CD4-positive, alpha-beta T cell (primary cell): ENCODE data around the gene GSS. TPM values are rescaled to one million over a fixed set of nuclear protein-coding genes. Genes with fewer than 3 reads are reported as not detected.

Experiments used
- ATAC-seq: fragments of 200-7000 bp; cut with Tn5 transposase; one replicate; pipeline ENCODE4 v1.10.0; 2022; ENCODE audit warnings: mild to moderate bottlenecking; ENCODE audit not compliant: poor library complexity
- CTCF ChIA-PET: fragments of 350-600 bp; sonication (Branson Sonifier 250); formaldehyde crosslinking; loops from one replicate; lab custom pipeline; 2021; ENCODE audit warnings: antibody characterized with exemption, inconsistent platforms; lab: Charles Lee
- POLR2A ChIA-PET: fragments of 350-600 bp; sonication (Branson Sonifier 250); formaldehyde crosslinking; loops from one replicate; lab custom pipeline; 2021; ENCODE audit warnings: antibody characterized with exemption, inconsistent platforms; lab: Charles Lee
- DNase-seq, 14 experiments: peaks; one replicate each; pipeline ENCODE4 v3.0.0-alpha.2; 2013 to 2020; ENCODE audit warnings: mixed read lengths in 2 of 14
- H3K27ac ChIP-seq, 2 donors: one replicate each; pipeline versions ENCODE4 v1.5.1 to v1.7.0; 2013; ENCODE audit warnings: low read length in 2 of 2, low read depth in 1 of 2, mild to moderate bottlenecking in 1 of 2
- H3K27me3 ChIP-seq, 2 experiments: 1 replicate in 1 of 2; 2 replicates in 1 of 2; pipeline versions ENCODE4 v1.6.1 to v1.7.0; 2013; ENCODE audit warnings: low read length in 2 of 2, control low read depth in 1 of 2, mild to moderate bottlenecking in 1 of 2, moderate library complexity in 1 of 2; ENCODE audit not compliant: insufficient read depth in 2 of 2, control insufficient read depth in 1 of 2
- H3K36me3 ChIP-seq: one replicate; pipeline ENCODE4 v1.6.1; 2013; ENCODE audit warnings: low read length, control low read depth; ENCODE audit not compliant: insufficient read depth
- H3K4me1 ChIP-seq: one replicate; pipeline ENCODE4 v1.6.1; 2013; ENCODE audit warnings: low read length, control low read depth; ENCODE audit not compliant: insufficient read depth
- H3K4me3 ChIP-seq: one replicate; pipeline ENCODE4 v1.5.1; 2013; ENCODE audit warnings: mild to moderate bottlenecking, low read length, moderate library complexity
- H3K9me3 ChIP-seq, 2 experiments: 1 replicate in 1 of 2; 2 replicates in 1 of 2; pipeline versions ENCODE4 v1.6.1 to v1.7.0; 2013; ENCODE audit warnings: low read length in 2 of 2, mild to moderate bottlenecking in 2 of 2, control low read depth in 1 of 2, moderate library complexity in 1 of 2; ENCODE audit not compliant: control insufficient read depth in 1 of 2, insufficient read depth in 1 of 2
- H3K27ac Mint-ChIP-seq: one replicate; pipeline ENCODE4 v1.8.0; 2020; ENCODE audit warnings: mixed read lengths
- H3K27me3 Mint-ChIP-seq: one replicate; pipeline ENCODE4 v1.8.0; 2021; ENCODE audit warnings: mixed read lengths
- H3K36me3 Mint-ChIP-seq: one replicate; pipeline ENCODE4 v1.8.0; 2021; ENCODE audit warnings: low read depth, mixed read lengths
- H3K4me1 Mint-ChIP-seq: one replicate; pipeline ENCODE4 v1.8.0; 2021; ENCODE audit warnings: low read depth, mixed read lengths
- H3K4me3 Mint-ChIP-seq: one replicate; pipeline ENCODE4 v1.8.0; 2020; ENCODE audit warnings: mild to moderate bottlenecking, mixed read lengths
- H3K9me3 Mint-ChIP-seq: one replicate; pipeline ENCODE4 v1.8.0; 2020; ENCODE audit warnings: mixed read lengths
- CTCF ChIP-seq: fragments of 200-600 bp; IDR thresholded peaks from one replicate; pipeline ENCODE4 v1.8.0; 2022; ENCODE audit warnings: antibody characterized with exemption, mild to moderate bottlenecking
- intact Hi-C, 2 experiments: fragments of 100-400 bp; cut with DNase I in 1 of 2; cut with micrococcal nuclease in 1 of 2; formaldehyde crosslinking; loops; one replicate each; pipeline versions ENCODE4 v1.15.1 to v1.9.0; 2023 to 2025; cut with DNase I, micrococcal nuclease
- total RNA-seq, 174 experiments: library from RNA in 2 of 174; stranded (reverse) in 2 of 174; gene quantifications; one replicate each; pipeline ENCODE4 v1.2.3 and lab custom pipeline; 2021 to 2026

The GSS gene
- total RNA-seq, 2 experiments from 2014 or later, result 24.3 to 24.7 TPM

DNA sequence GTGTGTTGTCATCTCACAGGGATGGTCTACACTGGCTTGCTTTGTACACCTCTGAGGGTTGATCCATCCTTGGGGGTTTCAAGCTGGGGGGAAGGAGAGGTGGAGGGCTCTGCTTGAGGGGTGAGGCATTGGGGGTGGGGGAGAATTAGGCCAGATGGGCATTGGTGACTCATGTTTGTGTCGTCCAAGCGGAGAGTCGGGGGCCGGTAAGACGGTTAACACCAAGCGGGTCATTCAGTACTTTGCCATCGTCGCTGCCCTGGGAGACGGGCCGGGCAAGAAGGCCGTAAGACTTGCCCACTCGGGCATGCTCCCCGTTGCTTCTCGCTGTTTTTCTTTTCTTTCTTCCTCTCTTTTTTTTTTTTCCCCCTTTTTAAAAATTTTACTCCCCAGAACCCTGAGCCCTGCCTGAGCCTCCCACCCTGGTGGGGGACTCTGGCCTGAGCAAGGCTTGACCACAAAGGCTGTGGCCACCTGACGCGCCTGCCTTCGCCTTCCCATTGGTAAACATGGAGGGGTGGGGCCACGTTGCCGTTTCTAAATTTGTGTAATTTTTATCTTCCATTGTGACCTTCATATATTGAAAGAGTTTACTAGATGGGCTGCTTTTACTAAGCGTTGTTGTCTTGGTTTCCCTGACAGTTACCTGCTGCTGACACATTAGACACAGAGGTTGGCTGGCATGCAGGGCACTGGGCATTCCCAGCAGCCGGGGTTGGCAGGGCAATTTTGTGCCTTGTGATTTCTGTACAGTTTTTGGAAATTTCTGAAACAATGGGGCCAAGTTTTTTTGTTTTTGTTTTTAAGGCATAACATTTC lies 26.9 kb upstream of the GSS start:
- Histone ChIP-seq H3K36me3 (no peaks in the 10 kb centered on the region), H3K27me3 (peaks cover 11 to 18% of the 10 kb centered on the region in 2 experiments), H3K27ac (no peak overlapping the region), H3K4me3 (no peak overlapping the region), H3K9me3 (peaks cover 0 to 5% of the 10 kb centered on the region in 2 experiments), H3K4me1 (no peaks in the 10 kb centered on the region)
- CTCF ChIA-PET, result interaction anchor here (0.5 kb wide), 1 partner anchor 141 kb away, joined by 7 read pairs; no protein-coding TSS in a partner anchor
- DNase-seq (no peak), ATAC-seq (no peak)
- H3K9me3 Mint-ChIP-seq, result no peaks in the 10 kb centered on the region
- H3K27ac Mint-ChIP-seq, result no peak overlapping the region
- no peak overlapping the region for H3K4me3 Mint-ChIP-seq
- H3K27me3 Mint-ChIP-seq, result peaks cover 42% of the 10 kb centered on the region
- intact Hi-C loops, result no loop called here
- H3K4me1 Mint-ChIP-seq, result no peaks in the 10 kb centered on the region
- POLR2A ChIA-PET, result no interaction called here
- no peak for TF ChIP-seq CTCF
- H3K36me3 Mint-ChIP-seq, result no peaks in the 10 kb centered on the region

DNA sequence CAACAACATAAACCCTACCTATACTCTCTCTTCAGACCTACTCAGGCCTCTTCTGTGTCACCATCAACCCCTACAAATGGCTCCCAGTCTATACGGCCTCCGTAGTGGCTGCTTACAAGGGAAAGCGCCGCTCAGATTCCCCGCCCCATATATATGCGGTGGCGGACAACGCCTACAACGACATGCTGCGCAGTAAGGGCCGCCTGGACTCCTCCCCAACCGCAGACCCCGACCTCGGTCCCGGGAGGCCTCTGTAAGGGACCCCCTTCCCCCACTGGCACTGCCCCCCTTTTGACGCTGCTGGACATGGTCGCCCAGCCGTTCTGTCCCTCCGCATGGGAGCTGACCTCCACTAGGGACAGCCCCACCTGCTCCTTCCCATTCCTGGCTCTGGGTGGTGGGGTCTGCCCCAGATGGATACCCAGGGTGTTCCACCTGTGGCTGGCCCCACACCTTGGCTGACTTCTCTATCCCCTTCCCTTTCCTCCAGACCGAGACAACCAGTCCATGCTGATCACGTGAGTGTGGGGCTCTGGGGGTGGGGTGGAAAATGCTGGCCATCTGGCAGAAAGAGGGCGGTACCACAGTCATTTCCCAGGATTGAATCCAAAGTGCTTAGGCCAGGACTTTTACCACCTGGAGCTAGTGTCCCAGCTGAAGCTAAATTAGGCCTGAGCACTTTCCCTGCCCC lies 25.1 kb upstream of the GSS start:
- Mint-ChIP-seq H3K4me1 (no peaks in the 10 kb centered on the region), H3K36me3 (no peaks in the 10 kb centered on the region), H3K27ac (no peak overlapping the region), H3K4me3 (no peak overlapping the region), H3K27me3 (peaks cover 48% of the 10 kb centered on the region), H3K9me3 (no peaks in the 10 kb centered on the region)
- Histone ChIP-seq H3K9me3 (peaks cover 0 to 5% of the 10 kb centered on the region in 2 experiments), H3K36me3 (no peaks in the 10 kb centered on the region), H3K27ac (no peak overlapping the region), H3K4me1 (no peaks in the 10 kb centered on the region), H3K27me3 (peaks cover 11 to 18% of the 10 kb centered on the region in 2 experiments), H3K4me3 (no peak overlapping the region)
- intact Hi-C loops, result no loop called here
- CTCF ChIA-PET, result no interaction called here
- POLR2A ChIA-PET, result no interaction called here
- DNase-seq (no peak), ATAC-seq (no peak)
- no peak for TF ChIP-seq CTCF

DNA sequence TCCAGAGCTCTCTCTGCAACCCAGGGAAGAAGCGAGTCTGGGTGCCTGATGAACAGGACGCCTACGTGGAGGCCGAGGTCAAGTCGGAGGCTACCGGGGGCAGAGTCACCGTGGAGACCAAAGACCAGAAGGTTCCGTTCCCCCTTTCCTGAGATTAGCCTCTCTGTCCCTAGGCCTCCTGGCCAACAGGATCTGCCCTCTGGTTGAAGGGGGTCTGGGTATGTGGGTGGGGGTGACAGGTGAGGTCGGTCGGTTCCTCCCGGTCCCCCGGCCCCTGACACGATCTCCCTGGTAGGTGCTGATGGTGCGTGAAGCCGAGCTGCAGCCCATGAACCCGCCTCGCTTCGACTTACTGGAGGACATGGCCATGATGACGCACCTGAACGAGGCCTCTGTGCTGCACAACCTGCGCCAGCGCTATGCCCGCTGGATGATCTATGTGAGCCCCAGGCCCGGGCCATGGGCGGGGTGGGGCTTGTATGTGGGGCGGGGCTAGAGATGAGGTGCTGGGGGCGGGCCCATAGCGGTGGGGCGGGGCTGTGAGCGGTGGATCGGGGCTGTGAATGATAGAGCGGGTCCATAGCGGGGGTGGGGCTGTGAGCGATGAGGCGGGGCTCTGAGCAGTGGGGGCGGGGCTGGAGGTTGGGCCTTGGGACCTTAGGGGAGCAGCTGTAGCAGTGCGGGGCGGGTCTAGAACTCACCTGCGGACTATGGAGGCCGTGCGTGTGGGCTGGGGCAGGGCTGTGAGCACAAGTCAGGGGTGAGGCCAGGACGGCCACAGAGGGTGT lies 24.0 kb upstream of the GSS start:
- ATAC-seq, result no peak
- no peak for TF ChIP-seq CTCF
- peaks cover 0 to 5% of the 10 kb centered on the region in 2 experiments for H3K9me3 ChIP-seq
- H3K4me3 Mint-ChIP-seq, result no peak overlapping the region
- no peaks in the 10 kb centered on the region for H3K4me1 ChIP-seq
- H3K36me3 ChIP-seq, result no peaks in the 10 kb centered on the region
- no peak for DNase-seq
- H3K27ac ChIP-seq, result no peak overlapping the region
- CTCF ChIA-PET, result no interaction called here
- no peaks in the 10 kb centered on the region for H3K9me3 Mint-ChIP-seq
- POLR2A ChIA-PET, result no interaction called here
- intact Hi-C loops, result no loop called here
- H3K27me3 Mint-ChIP-seq, result peaks cover 48% of the 10 kb centered on the region
- no peak overlapping the region for H3K4me3 ChIP-seq
- no peaks in the 10 kb centered on the region for H3K36me3 Mint-ChIP-seq
- H3K27ac Mint-ChIP-seq, result no peak overlapping the region
- peaks cover 11 to 18% of the 10 kb centered on the region in 2 experiments for H3K27me3 ChIP-seq
- no peaks in the 10 kb centered on the region for H3K4me1 Mint-ChIP-seq
